HG03095 (cell line): ENCODE data around the gene PCDH8.

Source experiments
- ATAC-seq: cut with Tn5 transposase; IDR thresholded peaks from one replicate; pipeline ENCODE4 v1.9.1; 2021; ENCODE audit warnings: moderate library complexity; ENCODE audit not compliant: unreplicated experiment

The PCDH8 gene

GRCh38 chr13:52848455-52849195 is at the start of gene PCDH8:
Gene PCDH8 (minus strand): TSS chr13:52848640. CDS start chr13:52848436, 204 bp downstream.
- no peak for ATAC-seq

DNA sequence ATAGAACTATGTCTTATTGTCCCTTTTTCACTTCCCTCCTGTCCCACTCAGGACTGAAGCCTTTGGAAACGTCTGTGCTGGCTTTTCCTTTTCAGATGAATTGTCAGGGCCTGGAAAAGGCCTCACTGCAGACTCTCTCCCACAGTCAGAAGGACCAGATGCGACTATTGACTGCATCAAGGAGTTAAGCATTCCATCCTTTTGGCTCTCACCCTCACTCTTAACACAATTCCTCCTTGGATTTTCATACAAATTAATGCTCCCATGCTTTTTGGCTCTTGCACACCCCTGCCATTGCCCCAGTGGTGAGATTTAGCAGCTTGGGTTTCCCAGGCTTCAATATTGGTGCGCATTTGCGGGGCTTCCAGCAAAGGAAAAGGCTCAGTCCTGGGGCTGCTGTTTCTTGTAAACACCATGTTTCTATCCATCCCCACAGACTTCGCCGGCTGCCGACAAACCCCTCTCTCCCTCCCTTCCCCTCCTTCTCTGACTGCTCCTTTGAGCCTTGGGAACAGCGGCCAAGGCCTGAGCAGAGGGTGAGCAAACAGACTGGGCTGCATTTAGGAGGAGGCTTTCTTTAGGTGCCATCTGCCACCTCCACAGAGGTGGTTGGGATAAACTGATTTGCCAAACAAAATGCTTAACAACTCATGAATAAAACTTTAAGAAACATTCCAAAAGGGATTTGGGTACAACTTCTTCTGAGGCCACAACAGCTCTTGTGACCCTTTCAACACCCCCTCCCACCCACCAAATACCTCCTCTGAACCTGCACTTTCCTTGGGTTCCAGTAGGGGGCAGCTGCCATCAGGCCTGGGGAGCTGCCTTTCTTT is 48.6 kb upstream of the PCDH8 start:
- no peak for ATAC-seq

DNA sequence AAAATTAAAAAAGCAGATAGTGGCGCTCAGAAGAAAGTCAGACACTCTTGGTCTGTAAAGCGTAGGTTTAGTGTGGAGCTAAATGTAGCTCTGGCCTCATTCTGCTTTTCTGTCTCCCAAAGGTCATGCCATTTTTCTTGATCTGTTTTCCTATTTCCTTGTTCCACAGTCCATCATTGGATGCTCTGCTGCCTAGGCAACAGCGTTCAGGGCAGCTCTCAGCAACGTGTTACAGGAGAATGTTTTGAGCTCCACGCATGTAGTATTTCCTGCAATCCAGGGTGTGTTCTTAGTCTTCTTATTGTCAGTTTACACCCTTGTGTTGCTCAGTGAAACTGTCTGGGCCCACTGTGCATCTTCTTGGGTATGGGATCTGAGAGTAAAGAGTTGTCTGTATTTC is 46.0 kb upstream of the PCDH8 start:
- no peak for ATAC-seq

GRCh38 chr13:52892925-52893324 is 44.5 kb upstream of the PCDH8 start:
- no peak for ATAC-seq

- no peak for ATAC-seq
Observed at GRCh38 chr13:52891706-52892105, 43.3 kb upstream of the PCDH8 start.

- no peak for ATAC-seq
Observed at GRCh38 chr13:52887165-52887564, 38.7 kb upstream of the PCDH8 start.

- no peak for ATAC-seq
Observed at GRCh38 chr13:52885141-52885540, 36.7 kb upstream of the PCDH8 start.

DNA sequence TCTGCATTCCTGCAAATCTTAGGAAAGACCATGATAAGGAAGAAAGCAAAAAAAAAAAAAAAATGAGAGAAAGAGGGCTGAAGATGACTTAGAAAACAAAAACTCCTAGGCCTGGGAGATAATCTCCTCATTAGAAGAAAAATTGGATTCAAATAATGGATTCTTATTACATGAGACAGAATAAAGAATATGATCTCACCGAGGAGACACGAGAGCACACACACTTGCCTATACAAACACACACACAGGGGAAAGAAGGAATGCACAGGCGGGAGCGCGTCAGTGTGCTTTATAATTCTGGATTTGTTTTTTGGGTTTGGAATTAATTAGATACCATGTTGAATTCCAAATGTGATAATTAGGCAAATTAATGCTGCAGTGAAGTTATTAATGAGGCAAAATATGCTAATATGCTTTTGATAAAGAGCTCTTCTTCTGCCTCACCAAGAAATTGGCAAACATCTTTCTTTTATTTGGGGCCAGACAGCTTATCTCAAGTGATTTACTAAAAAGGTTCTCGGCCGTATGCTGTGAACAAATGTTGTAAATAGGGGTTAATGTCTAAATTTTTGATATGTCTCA is 36.1 kb upstream of the PCDH8 start:
- ATAC-seq = no peak

DNA sequence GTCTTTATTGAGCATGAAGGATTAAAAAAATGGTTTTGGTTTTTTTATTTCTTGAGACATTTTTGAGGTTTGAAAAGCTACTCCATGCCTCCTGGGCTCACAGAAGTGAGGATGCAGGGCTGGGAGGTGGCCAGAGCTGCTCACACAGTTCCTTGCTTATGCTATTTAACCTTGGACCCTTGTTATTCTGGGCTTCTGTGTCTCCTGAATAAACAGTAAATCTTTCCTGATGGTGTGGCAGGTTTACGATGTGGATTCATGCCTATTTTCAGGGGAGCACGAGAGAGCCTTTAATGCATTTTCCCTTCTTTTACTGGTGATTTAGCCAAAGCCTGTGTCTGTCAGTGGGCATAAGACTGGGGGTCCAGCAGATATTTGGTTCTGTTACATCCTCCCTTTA is 34.3 kb upstream of the PCDH8 start:
- no peak for ATAC-seq

GRCh38 chr13:52879950-52880741 is 31.7 kb upstream of the PCDH8 start:
- ATAC-seq = no peak

DNA sequence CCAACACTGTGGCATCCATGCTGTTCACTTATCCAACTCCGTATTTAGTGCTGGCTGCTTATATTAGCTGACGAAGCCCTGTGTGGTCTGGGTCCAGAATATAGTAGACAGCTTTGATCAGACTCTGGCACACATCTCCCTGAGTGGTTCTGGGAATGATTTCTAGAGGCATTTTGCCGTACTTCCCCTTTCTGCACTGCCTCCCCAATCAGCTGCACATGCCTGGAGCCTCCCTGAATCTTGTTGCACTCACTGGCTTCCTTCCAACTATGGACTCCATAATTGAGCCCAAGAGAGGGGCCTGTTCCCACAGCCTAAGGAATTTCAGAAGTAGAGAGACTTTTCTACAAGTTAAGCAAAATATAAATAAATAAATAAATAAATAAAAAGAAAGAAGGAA is 30.4 kb upstream of the PCDH8 start:
- ATAC-seq = no peak

DNA sequence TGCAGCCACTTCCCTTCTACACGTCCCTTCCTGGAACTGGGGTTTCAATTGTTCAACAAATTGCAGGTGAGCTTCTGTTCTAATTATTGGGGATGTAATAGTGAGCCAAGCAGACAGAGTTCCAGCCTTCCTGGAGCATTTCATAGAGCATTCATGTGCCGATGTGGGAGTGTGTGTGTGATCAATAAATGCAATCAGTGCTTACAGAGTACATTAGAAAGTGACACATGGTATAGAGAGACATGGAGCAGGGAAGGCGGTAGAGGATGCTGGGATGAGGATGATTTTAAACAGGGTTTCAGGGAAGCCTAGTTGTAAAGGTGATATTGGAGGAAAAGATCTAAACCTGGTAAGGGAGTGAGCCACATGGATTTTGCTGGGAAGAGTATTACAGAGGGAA is 21.7 kb upstream of the PCDH8 start:
- no peak for ATAC-seq

DNA sequence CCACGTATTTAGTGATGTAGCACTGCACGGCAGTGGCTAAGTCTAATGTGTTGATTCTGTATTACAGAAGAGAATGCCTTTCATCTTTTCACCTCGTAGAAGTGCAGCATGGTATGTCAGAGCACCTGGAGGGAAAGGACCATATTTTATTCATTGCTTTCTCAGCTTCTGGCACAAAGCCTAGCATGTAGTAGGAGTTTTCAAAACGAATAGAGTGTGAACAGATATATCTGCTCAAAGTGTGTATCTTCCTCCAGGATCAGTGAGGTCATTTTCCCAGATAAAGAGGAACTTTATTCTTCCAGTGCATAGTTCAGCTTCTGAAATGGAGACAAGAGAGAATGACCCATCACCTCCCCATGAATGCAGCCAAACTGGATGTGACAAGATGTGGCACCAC is 21.2 kb upstream of the PCDH8 start:
- no peak for ATAC-seq

GRCh38 chr13:52869050-52869449 is 20.6 kb upstream of the PCDH8 start:
- no peak for ATAC-seq

DNA sequence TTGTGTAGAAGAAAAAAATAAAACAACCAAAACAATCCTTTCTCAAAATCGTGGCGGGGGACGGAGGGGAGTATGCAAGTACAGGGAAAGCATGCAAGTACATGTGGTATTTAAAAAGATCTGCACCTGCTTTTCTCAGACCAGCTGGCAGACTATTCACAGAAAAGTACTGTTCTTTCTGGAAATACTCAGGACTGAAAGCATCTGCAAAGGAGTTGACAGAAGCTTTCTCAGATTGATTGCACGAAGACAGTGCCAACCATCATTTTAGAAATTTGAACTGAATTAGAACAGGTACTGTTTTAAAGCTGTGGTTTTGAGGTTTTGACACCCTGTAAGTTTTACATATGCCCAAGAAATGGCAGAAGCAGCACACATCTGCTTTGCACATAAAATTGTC is 19.8 kb upstream of the PCDH8 start:
- ATAC-seq = no peak

- no peak for ATAC-seq
Observed at GRCh38 chr13:52864941-52865340, 16.5 kb upstream of the PCDH8 start.

DNA sequence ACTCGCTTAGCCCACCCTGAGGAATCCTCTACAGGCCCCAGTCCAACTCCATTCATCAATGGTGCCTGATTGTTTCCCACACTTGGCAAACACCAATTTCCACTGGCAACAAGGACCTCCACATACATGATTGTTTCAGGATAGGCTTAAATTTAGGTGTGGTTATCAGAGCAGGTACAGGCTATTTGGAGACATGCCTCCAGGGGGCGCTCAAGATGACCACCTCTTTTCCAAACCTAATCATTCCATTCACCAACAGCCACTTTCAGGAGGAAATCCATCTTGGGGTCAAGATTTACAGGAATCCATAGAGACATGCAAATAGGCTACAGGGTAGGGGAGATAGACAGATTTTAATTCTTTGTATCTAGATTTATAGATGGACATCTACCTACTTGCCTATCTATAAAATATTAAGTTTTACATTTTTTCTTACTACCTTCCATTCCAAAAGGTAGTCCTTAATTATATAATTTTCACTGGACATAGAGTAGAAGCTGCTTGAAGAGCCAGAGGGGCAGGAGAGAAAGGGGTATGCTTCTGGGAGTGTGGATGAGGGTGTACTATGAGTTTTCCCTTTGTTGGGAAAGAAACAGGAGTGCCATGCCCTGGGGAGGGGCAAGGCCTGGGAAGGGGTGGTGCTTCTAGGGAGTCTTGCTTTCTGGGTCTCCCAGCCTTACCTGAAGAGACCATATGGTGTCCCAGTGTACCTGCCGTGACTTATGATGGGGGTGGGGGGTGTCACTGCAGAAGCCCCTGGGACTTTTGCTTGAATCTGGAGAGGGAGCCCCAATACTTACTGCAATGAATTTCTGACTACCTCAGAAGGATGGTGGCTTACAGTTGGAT is 14.1 kb upstream of the PCDH8 start:
- no peak for ATAC-seq

GRCh38 chr13:52852444-52852843 is 4.0 kb upstream of the PCDH8 start:
- ATAC-seq = no peak

- peak; percentile 86 for ATAC-seq
Observed at GRCh38 chr13:52851137-52851962, 2.9 kb upstream of the PCDH8 start.
